T-helper 2 cell treated with Interferon-gamma antibody and Interleukin-4, amounts not matched to agents 5 μg/mL and 100 μg/mL, for 36 hours (primary cell): ENCODE data around the gene RSRP1.
"Not testable (repeated sequence)": the region's sequence is repeated elsewhere in the genome, so short reads cannot be mapped to it uniquely, and the experiment has no call there.

Experiments
- DNase-seq: peaks from one replicate; pipeline ENCODE4 v3.0.0; 2021; ENCODE audit warnings: low spot score
- H3K27ac Mint-ChIP-seq: one replicate; pipeline ENCODE4 v1.8.0; 2021; ENCODE audit warnings: mild to moderate bottlenecking, mixed read lengths
- H3K27me3 Mint-ChIP-seq: one replicate; pipeline ENCODE4 v1.8.0; 2021; ENCODE audit warnings: low read depth, mixed read lengths
- H3K36me3 Mint-ChIP-seq: one replicate; pipeline ENCODE4 v1.8.0; 2021; ENCODE audit warnings: low read depth, mixed read lengths
- H3K4me1 Mint-ChIP-seq: one replicate; pipeline ENCODE4 v1.8.0; 2021; ENCODE audit warnings: low read depth, mixed read lengths
- H3K4me3 Mint-ChIP-seq: one replicate; pipeline ENCODE4 v1.8.0; 2022; ENCODE audit warnings: mild to moderate bottlenecking, moderate library complexity, mixed read lengths
- H3K9me3 Mint-ChIP-seq: one replicate; pipeline ENCODE4 v1.8.0; 2021; ENCODE audit warnings: mixed read lengths

RSRP1 gene

GRCh38 chr1:25247024-25247828, at the start of gene RSRP1:
TSS of gene RSRP1 (minus strand) at chr1:25247454. CDS start at chr1:25246963, 491 bp downstream.
- Mint-ChIP-seq H3K27ac (peak within 1 kb of the TSS; percentile 99), H3K36me3 (peaks cover 52% of the 10 kb centered on the region), H3K9me3 (no peaks in the 10 kb centered on the region), H3K4me1 (peaks cover 33% of the 10 kb centered on the region), H3K27me3 (peaks cover 6% of the 10 kb centered on the region), H3K4me3 (peak within 1 kb of the TSS; percentile 89)
- DNase-seq, result peak; percentile 100

DNA sequence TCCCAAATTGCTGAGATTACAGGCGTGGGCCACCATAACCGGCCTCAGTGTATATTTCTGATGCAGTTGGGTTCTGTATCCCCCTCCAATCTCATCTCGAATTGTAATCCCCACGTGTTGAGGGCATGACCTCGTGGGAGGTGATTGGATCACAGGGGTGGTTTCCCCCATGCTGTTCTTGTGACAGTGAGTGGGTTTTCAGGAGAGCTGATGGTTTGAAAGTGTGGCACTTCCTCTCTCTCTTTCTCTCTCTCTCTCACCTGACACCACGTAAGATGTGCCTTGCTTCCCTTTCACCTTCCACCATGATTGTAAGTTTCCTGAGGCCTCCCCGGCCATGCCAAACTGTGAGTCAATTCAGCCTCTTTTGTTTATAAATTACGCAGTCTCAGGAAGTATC, 49.2 kb upstream of the RSRP1 start:
- not testable (repeated sequence) for H3K4me1 Mint-ChIP-seq, H3K27me3 Mint-ChIP-seq, H3K27ac Mint-ChIP-seq, H3K36me3 Mint-ChIP-seq, H3K9me3 Mint-ChIP-seq, DNase-seq, H3K4me3 Mint-ChIP-seq

- H3K4me1 Mint-ChIP-seq, H3K36me3 Mint-ChIP-seq, H3K4me3 Mint-ChIP-seq, DNase-seq, H3K9me3 Mint-ChIP-seq, H3K27ac Mint-ChIP-seq, H3K27me3 Mint-ChIP-seq: not testable (repeated sequence)
These were observed 47.9 kb upstream of the RSRP1 start for GRCh38 chr1:25294889-25295826.

DNA sequence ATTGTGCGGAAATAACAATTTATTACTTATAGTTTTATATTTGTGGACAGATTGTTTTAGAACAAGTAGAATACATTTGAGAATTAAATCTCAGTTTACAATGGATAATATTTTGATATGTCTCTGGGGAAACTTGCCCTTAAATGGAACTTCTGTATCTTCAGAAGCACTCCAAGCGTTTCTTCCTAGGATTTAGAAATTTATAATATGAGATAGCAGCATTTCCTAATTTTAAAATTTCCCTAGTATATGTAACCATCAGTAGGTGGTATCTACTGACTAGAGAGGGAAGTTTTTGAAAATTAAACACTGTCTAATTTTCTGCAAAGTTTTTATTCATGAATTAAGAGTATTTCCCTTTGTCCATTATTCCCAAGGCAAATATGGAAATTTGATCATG, 46.2 kb upstream of the RSRP1 start:
- not testable (repeated sequence) for H3K4me1 Mint-ChIP-seq, DNase-seq, H3K9me3 Mint-ChIP-seq, H3K27ac Mint-ChIP-seq, H3K4me3 Mint-ChIP-seq, H3K36me3 Mint-ChIP-seq, H3K27me3 Mint-ChIP-seq

GRCh38 chr1:25290043-25290442, 42.8 kb upstream of the RSRP1 start:
- not testable (repeated sequence) for DNase-seq, H3K27me3 Mint-ChIP-seq, H3K36me3 Mint-ChIP-seq, H3K4me1 Mint-ChIP-seq, H3K27ac Mint-ChIP-seq, H3K9me3 Mint-ChIP-seq, H3K4me3 Mint-ChIP-seq

DNA sequence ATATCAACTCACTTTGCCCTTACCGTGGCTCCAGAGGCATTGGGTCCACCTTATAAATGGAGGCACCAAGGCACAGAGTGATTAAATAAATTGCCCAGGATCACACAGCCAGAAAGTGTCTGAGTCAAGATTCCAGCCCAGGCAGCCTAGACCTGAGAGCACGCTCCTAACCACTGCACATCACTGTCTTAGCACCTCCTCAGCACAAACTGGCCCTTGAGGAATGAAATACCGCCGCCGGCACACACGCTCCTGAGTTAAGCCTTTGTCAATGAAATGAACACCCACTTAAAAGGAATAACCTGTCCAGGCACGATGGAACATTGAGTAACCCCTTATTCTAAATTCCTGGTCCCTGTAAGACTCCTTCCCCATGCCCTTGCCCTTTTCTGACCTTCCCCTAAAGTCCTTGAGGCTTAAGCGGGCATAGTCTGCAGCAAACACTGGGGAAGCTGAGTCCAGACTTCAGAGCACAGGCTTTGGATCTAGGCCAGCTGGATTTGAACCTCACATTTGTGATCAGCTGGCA, 41.4 kb upstream of the RSRP1 start:
- not testable (repeated sequence) for H3K4me3 Mint-ChIP-seq, H3K27me3 Mint-ChIP-seq, H3K27ac Mint-ChIP-seq, H3K4me1 Mint-ChIP-seq, H3K9me3 Mint-ChIP-seq, H3K36me3 Mint-ChIP-seq, DNase-seq

DNA sequence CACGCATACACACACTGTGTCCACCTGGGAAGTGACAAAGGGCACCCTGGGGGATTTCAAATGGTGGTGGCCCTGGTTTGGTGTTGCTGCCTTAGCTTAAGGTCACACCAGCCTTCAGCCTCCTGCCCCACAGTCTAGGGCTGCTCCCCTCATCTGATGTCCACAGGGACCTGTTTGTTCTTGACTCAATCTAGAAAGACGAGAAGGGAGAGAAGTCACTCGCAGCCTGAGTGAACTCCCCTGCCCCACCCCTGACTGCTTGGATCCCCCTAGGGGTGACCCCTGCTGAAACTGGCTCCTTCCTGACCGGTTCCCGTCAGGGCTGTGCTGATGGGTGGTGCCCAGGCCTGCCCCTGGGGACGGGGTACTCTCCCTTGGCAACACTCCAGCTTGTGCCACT, 39.9 kb upstream of the RSRP1 start:
- H3K9me3 Mint-ChIP-seq, H3K27ac Mint-ChIP-seq, DNase-seq, H3K36me3 Mint-ChIP-seq, H3K27me3 Mint-ChIP-seq, H3K4me1 Mint-ChIP-seq, H3K4me3 Mint-ChIP-seq: not testable (repeated sequence)

DNA sequence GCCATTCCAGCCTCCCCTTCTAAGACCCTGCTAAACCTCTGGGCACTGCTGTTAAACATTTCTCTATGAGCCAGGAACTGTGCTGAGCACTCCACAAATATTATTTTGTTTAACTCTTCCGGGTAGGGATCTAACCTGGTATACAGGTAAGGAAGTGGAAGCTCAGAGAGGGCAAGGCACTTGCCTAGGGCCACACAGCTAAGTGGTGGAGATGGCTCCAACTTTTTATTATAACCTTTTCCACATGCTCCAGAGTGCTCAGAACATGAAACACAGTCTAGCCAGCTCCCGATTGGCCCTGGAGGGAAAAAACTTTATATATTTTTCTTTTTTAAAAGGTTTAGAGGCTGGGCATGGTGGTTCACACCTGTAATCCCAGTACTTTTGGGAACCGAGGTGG, 38.6 kb upstream of the RSRP1 start:
- not testable (repeated sequence) for H3K27me3 Mint-ChIP-seq, DNase-seq, H3K4me1 Mint-ChIP-seq, H3K36me3 Mint-ChIP-seq, H3K9me3 Mint-ChIP-seq, H3K4me3 Mint-ChIP-seq, H3K27ac Mint-ChIP-seq

GRCh38 chr1:25279693-25280111, 32.4 kb upstream of the RSRP1 start:
- not testable (repeated sequence) for H3K27ac Mint-ChIP-seq, H3K27me3 Mint-ChIP-seq, H3K9me3 Mint-ChIP-seq, H3K4me1 Mint-ChIP-seq, H3K36me3 Mint-ChIP-seq, DNase-seq, H3K4me3 Mint-ChIP-seq

GRCh38 chr1:25278790-25279189, 31.5 kb upstream of the RSRP1 start:
- H3K9me3 Mint-ChIP-seq, H3K36me3 Mint-ChIP-seq: not testable (repeated sequence)

DNA sequence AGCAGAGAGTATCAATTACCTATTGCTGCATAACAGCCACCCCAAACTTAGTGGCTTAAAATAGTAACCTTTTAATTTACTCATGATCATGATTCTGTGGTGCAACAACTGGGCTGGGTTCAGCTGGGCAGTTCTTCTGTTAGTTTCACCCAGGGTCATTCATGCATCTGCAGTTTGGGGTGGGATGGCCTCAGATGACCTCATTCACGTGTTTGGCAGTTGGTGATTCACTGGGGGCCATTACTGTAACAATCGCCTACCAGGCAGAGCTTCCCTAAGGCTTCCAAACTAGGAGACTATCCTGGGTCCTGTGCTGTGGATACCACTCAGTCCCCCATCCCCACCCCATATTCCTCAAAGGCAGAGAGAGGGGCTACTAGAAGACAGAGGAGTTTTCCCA, 31.1 kb upstream of the RSRP1 start:
- H3K36me3 Mint-ChIP-seq, H3K27ac Mint-ChIP-seq, H3K9me3 Mint-ChIP-seq, H3K4me3 Mint-ChIP-seq, H3K27me3 Mint-ChIP-seq, DNase-seq, H3K4me1 Mint-ChIP-seq: not testable (repeated sequence)

More at GRCh38 chr1:25278790-25279189, 31.5 kb upstream of the RSRP1 start:
- DNase-seq, H3K4me1 Mint-ChIP-seq, H3K27ac Mint-ChIP-seq, H3K4me3 Mint-ChIP-seq, H3K27me3 Mint-ChIP-seq: not testable (repeated sequence)

GRCh38 chr1:25277295-25277694, 30.0 kb upstream of the RSRP1 start:
- not testable (repeated sequence) for DNase-seq, H3K36me3 Mint-ChIP-seq, H3K27me3 Mint-ChIP-seq, H3K9me3 Mint-ChIP-seq, H3K27ac Mint-ChIP-seq, H3K4me1 Mint-ChIP-seq, H3K4me3 Mint-ChIP-seq

DNA sequence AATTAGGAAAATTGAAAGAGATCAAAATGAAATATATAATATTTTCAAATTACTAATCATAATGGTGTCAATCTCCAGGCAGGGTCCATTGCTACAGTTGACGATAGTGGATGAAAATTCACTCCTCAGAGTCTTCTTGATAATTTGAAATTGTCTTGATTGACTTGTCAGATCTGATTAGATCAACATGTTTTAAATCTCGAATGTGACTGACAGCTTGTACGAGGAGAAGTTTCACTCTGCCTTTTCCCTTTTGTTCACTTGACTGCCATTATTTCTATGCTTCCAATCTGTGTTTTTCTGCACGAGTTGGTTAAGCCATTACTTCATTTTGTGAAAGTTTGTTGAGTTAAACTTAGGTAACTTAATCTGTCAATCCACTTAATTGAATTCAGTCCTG, 28.4 kb upstream of the RSRP1 start:
- H3K27ac Mint-ChIP-seq, H3K4me3 Mint-ChIP-seq, H3K9me3 Mint-ChIP-seq, H3K4me1 Mint-ChIP-seq, H3K27me3 Mint-ChIP-seq, H3K36me3 Mint-ChIP-seq, DNase-seq: not testable (repeated sequence)

DNA sequence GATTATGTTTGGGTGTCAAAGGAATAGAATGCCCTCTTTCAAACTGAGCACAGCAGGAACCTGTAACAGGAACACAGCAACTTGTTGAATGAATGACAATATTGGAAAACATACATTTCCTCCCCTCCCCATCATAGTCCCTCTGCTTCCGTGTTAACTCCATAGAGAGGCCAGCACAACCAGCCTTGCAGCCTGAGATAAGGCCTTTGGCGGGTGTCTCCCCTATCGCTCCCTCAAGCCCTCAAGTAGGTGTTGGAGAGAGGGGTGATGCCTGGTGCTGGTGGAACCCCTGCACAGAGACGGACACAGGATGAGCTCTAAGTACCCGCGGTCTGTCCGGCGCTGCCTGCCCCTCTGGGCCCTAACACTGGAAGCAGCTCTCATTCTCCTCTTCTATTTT, 25.0 kb upstream of the RSRP1 start, which contains the start of gene RHD:
TSS of gene RHD (plus strand) at position 272 of the 400 bp plus-strand sequence. CDS start at position 311, 39 bp downstream.
- not testable (repeated sequence) for H3K4me3 Mint-ChIP-seq, H3K36me3 Mint-ChIP-seq, H3K9me3 Mint-ChIP-seq, H3K27ac Mint-ChIP-seq, DNase-seq, H3K4me1 Mint-ChIP-seq, H3K27me3 Mint-ChIP-seq
